Measurements from ENCODE around the gene RFWD3. TPM values are rescaled to one million over a fixed set of nuclear protein-coding genes. Genes with fewer than 3 reads are reported as not detected.

RFWD3 gene
- total and polyA plus RNA-seq, 2 of the 4 experiments (the other 2 are of a cell fraction), result 16.7 to 27.6 TPM

GRCh38 chr16:74580833-74581232, 85.8 kb downstream of the RFWD3 start:
- dilution Hi-C loops (cut with HindIII; ENCODE audit: low sequenced_read_pairs, unreplicated experiment), result no loop called here
- H3K4me2 ChIP-seq (ENCODE audit: low read depth, low read length), result no peak overlapping the region

More at GRCh38 chr16:74580833-74581232, 85.8 kb downstream of the RFWD3 start:
- Histone ChIP-seq H3K27ac (ENCODE audit: insufficient read depth, low read length) (no peak overlapping the region), H3K23ac (ENCODE audit: low read depth, low read length) (no peak overlapping the region), H3K9ac (ENCODE audit: low read depth, low read length) (no peak overlapping the region), H3K36me3 (ENCODE audit: control insufficient read depth, insufficient read depth, low read length) (no peaks in the 10 kb centered on the region), H3K14ac (replicated peaks; ENCODE audit: low read depth, low read length) (no peak overlapping the region), H4K8ac (ENCODE audit: low read depth in 2 of 2, low read length in 2 of 2) (no peak overlapping the region), H3K56ac (ENCODE audit: extremely low read depth, insufficient read depth, low read length) (no peak overlapping the region), H2BK5ac (ENCODE audit: low read depth, low read length, poor library complexity, severe bottlenecking) (no peak overlapping the region), H3K9me3 (ENCODE audit: control insufficient read depth, insufficient read depth, low read length) (no peaks in the 10 kb centered on the region), H3K4me1 (ENCODE audit: control insufficient read depth, insufficient read depth, low read length) (peaks cover 10% of the 10 kb centered on the region), H2BK15ac (ENCODE audit: low read depth, low read length) (no peak overlapping the region), H2AFZ (replicated peaks; ENCODE audit: low read length, poor library complexity) (no peak overlapping the region), H4K5ac (ENCODE audit: low read depth, low read length) (no peak overlapping the region), H3K18ac (ENCODE audit: low read depth, low read length) (no peak overlapping the region), H3K4ac (ENCODE audit: low read depth, low read length) (no peak overlapping the region), H2AK9ac (replicated peaks; ENCODE audit: low read depth, low read length, poor library complexity) (no peak overlapping the region), H2BK20ac (ENCODE audit: low read depth, low read length) (no peak overlapping the region), H3K27me3 (ENCODE audit: control insufficient read depth, insufficient read depth, low read length) (no peaks in the 10 kb centered on the region), H3K4me3 (ENCODE audit: insufficient read depth, low read depth, low read length) (no peak overlapping the region), H4K91ac (ENCODE audit: insufficient read depth, low read depth, low read length) (no peak overlapping the region), H3K79me1 (ENCODE audit: low read depth in 1 of 2, low read length in 2 of 2) (peaks cover 22 to 65% of the 10 kb centered on the region in 2 experiments), H2AK5ac (ENCODE audit: low read depth, low read length) (no peak overlapping the region), H4K20me1 (ENCODE audit: insufficient read depth, low read length) (peaks cover 70% of the 10 kb centered on the region), H3K9me1 (ENCODE audit: insufficient read depth, low read length) (peaks cover 6% of the 10 kb centered on the region), H2BK120ac (ENCODE audit: low read depth, low read length) (no peak overlapping the region)
- WGBS, 2 experiments (ENCODE audit: extremely low coverage in 2 of 2, insufficient read length in 1 of 2), result no CpG with 5 or more reads among the region's 3 CpGs
- in situ Hi-C loops (cut with MboI; ENCODE audit: low sequenced_read_pairs) (no loop called here), intact Hi-C loops (cut with micrococcal nuclease) (no loop called here)
- TF ChIP-seq RFX5 (IDR thresholded peaks at IDR 0.05; ENCODE audit: low read depth, low read length) (no peak), BHLHE40 (IDR thresholded peaks at IDR 0.05; ENCODE audit: low read depth, low read length) (no peak), MAZ (IDR thresholded peaks at IDR 0.05; ENCODE audit: borderline replicate concordance, low read depth, low read length) (no peak), CHD1 (IDR thresholded peaks at IDR 0.05; ENCODE audit: low read depth, low read length) (no peak), MXI1 (IDR thresholded peaks at IDR 0.05; ENCODE audit: borderline replicate concordance, low read depth, low read length) (no peak), MAFK (IDR thresholded peaks at IDR 0.05; ENCODE audit: low read depth, low read length) (no peak), USF2 (IDR thresholded peaks at IDR 0.05; ENCODE audit: low read depth, low read length) (no peak), SMC3 (IDR thresholded peaks at IDR 0.05; ENCODE audit: low read depth, low read length) (no peak), NFE2L2 (IDR thresholded peaks at IDR 0.05; ENCODE audit: low read depth, low read length) (no peak), FOS (IDR thresholded peaks at IDR 0.05; ENCODE audit: low read depth, low read length) (no peak), CTCF (conservative IDR thresholded peaks at IDR 0.05; ENCODE audit: low read depth, low read length) (no peak), POLR2A (IDR thresholded peaks at IDR 0.05; ENCODE audit: low read depth, low read length) (no peak), RCOR1 (IDR thresholded peaks at IDR 0.05; ENCODE audit: insufficient replicate concordance, low read length) (no peak)
- TF ChIP-seq, protein P1, sequence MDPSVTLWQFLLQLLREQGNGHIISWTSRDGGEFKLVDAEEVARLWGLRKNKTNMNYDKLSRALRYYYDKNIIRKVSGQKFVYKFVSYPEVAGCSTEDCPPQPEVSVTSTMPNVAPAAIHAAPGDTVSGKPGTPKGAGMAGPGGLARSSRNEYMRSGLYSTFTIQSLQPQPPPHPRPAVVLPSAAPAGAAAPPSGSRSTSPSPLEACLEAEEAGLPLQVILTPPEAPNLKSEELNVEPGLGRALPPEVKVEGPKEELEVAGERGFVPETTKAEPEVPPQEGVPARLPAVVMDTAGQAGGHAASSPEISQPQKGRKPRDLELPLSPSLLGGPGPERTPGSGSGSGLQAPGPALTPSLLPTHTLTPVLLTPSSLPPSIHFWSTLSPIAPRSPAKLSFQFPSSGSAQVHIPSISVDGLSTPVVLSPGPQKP (IDR thresholded peaks at IDR 0.05; ENCODE audit: borderline replicate concordance, low read depth, low read length), result no peak
- ChIA-PET CTCF (no interaction called here), POLR2A (ENCODE audit: unreplicated experiment) (no interaction called here)
- no peak for ATAC-seq (ENCODE audit: low read depth)
- BruUV-seq (replicated peaks), result no TSS peak
- DNase-seq, result no peak

Data from IMR-90 (cell line).